Measurements from ENCODE around the gene ADORA1.

The ADORA1 gene

DNA sequence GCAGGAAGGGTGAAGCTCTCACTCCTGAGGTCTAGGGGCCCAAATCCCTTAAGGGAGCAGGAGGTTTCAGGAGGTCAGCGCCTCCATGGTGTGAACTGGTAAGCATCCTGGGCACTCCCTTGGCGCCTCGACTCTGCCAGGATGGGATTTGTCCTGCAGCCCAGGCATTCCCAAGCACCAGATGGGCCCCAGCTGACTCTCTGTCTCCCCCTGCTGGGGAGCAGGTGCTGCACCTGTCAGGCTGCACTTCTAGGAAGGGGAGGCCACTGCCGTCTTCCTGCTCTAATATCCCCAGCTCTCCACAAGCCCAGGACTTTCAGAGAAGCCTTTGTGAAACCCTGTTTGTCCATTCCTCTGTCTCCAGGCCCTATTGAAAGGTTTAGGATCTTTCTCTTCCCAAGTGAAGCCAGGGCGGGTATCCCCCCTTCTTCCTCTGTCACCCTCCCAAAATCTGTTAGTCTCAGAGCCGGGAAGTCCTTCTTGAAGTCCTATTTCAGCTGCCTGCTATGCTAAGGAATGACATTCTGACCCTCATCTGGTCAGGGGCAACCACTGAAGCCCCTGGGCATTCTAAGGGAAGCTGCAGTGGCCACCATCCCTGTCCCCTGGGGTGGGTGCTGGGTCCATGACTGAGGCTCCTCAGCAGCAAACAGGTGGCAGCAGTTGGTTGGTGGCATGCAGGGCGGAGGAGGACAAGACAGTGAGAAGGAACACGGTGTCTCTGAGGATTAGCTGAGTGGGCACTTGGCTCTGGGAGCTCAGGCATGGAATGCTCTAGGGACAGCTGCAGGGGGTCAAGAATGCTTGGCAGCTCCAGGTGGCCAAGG is 44.9 kb downstream of the ADORA1 start:
- peaks cover 5% of the 10 kb centered on the region; the same call in 1 of the 2 replicates for H3K4me1 ChIP-seq (ENCODE audit: insufficient read depth, low read length)
- no peak overlapping the region for H3K4me3 ChIP-seq (ENCODE audit: low read length)
- no peaks in the 10 kb centered on the region for H3K36me3 ChIP-seq (ENCODE audit: insufficient read depth, low read length)
- H3K9ac ChIP-seq (ENCODE audit: low read depth, low read length) = no peak overlapping the region
- no peak overlapping the region for H3K27ac ChIP-seq (ENCODE audit: low read depth, low read length)
- no peaks in the 10 kb centered on the region for H3K9me3 ChIP-seq (ENCODE audit: insufficient read depth, low read depth, low read length)
- no peaks in the 10 kb centered on the region for H3K27me3 ChIP-seq (ENCODE audit: insufficient read depth, low read length)
- WGBS = 72% methylated on average over 8 of the region's 8 CpGs

DNA sequence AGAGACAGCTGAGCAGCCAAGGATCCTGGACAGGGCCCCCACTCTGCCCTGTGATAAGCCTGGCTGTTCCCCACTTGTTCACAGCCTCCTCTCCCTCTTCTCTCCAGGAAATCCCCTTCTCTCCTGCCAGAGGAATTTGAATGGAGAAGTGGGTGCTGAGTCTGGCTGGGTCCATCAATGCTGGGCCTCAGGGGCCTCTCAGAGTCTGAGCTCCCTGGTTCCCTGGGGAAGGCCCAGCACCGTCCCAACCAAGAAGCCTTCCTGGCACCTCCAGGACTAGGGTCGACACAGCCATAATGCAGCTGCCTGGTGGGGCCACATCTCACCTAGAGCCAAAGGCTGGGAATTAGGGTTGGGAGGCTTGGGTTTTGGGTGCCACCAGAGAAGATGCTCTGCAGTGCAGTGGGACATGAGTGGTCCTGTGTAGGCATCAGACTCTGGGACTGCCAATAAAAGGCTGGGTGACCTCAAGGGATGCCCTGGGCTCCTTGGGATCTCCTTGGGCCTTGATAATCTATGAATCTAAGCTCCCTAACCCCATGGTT is 45.6 kb downstream of the ADORA1 start:
- Histone ChIP-seq H3K27ac (ENCODE audit: low read depth, low read length) (no peak overlapping the region), H3K27me3 (ENCODE audit: insufficient read depth, low read length) (no peaks in the 10 kb centered on the region), H3K4me1 (ENCODE audit: insufficient read depth, low read length) (peaks cover 12% of the 10 kb centered on the region; the same call in 1 of the 2 replicates), H3K4me3 (ENCODE audit: low read length) (no peak overlapping the region), H3K9me3 (ENCODE audit: insufficient read depth, low read depth, low read length) (no peaks in the 10 kb centered on the region), H3K9ac (ENCODE audit: low read depth, low read length) (no peak overlapping the region), H3K36me3 (ENCODE audit: insufficient read depth, low read length) (no peaks in the 10 kb centered on the region)
- WGBS = 88% methylated on average over 2 of the region's 2 CpGs

DNA sequence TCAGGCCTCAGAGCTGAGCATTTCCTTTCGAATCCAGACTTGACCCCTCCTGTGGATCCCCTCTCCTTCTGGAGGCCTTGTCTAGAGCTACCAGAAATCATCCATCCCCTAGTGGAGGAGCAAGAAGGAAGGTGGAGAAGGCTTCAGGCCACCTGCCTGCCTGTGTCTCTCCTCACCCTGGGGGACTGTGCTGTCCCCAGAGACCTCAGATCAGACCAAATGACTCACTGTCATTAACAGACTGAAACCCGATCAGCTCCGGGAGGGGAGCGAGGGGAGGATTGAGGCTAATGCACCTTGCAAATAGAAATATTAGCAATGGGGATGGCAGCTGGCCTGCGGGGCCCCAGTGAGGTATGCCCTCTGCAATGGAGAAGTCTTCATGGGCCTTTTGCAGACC is 46.0 kb downstream of the ADORA1 start:
- Histone ChIP-seq H3K9ac (ENCODE audit: low read depth, low read length) (no peak overlapping the region), H3K4me1 (ENCODE audit: insufficient read depth, low read length) (peaks cover 17% of the 10 kb centered on the region; the same call in 1 of the 2 replicates), H3K27me3 (ENCODE audit: insufficient read depth, low read length) (no peaks in the 10 kb centered on the region), H3K36me3 (ENCODE audit: insufficient read depth, low read length) (no peaks in the 10 kb centered on the region), H3K27ac (ENCODE audit: low read depth, low read length) (no peak overlapping the region), H3K4me3 (ENCODE audit: low read length) (no peak overlapping the region), H3K9me3 (ENCODE audit: insufficient read depth, low read depth, low read length) (no peaks in the 10 kb centered on the region)
- WGBS = 73% methylated on average over 5 of the region's 5 CpGs

DNA sequence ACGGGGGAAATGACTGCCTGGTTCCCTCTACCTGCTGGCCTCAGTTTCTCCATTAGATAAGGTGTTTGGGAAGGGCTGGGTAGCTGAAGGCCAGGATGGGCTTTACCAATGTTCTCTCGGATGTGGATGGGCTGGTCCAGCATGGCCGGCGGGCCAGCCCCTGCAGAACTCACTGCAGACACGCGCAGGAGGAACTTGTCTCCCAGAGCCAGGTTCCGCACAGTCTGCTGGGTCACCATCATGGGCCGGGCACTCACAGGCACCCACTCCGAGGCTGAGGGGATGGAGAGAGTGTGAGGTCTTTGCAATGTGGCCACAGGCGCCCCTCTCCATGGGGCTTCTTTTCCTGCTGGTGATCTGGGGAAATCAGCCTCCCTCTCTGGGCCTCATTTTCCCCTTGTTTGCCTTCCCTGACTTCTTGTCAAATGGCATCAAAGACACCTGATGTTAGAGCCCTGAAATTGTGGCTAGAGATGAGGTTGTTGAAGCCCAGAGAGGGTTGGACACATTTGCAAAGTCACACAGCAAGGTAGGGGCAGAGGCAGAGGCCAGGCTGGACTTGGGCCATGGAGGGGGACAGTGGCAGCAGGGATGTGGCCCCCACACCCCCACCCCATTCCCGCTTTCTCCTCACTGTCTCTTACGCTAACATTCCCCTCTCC is 46.9 kb downstream of the ADORA1 start:
- Histone ChIP-seq H3K27me3 (ENCODE audit: insufficient read depth, low read length) (no peaks in the 10 kb centered on the region), H3K4me3 (ENCODE audit: low read length) (no peak overlapping the region), H3K27ac (ENCODE audit: low read depth, low read length) (no peak overlapping the region), H3K9ac (ENCODE audit: low read depth, low read length) (no peak overlapping the region), H3K9me3 (ENCODE audit: insufficient read depth, low read depth, low read length) (no peaks in the 10 kb centered on the region), H3K4me1 (ENCODE audit: insufficient read depth, low read length) (peaks cover 23% of the 10 kb centered on the region; the same call in 1 of the 2 replicates), H3K36me3 (ENCODE audit: insufficient read depth, low read length) (no peaks in the 10 kb centered on the region)
- 92% methylated on average over 12 of the region's 12 CpGs for WGBS

DNA sequence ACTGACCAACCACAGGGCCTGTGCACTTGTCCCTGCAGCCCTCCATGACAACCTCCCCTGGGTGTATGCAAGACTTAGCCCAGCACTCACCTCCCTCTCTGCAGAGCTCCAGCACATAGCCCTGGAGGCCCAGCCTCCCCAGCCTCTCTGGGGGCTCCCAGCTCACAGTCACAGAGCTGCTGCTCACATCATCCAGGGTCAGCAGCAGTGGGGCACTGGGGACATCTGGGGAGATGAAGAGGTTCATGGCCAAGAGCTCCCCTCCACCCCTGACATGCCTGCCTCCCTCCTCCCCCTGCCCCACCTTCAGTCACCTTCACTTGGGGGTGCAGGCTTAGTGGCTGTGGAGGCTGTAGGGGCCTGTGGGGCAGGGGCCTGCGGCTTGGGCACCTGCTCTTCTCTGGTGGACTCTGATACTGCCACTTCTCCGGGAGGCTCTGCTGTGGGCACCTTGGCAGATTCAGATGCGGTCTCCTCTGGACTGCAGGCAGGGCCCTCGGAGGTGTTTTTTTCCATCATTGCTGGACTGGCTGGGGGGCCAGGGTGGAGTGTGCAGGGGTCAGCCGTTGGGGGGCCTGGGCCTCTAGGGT is 47.8 kb downstream of the ADORA1 start, which contains the start of gene MYBPH:
Gene MYBPH (minus strand): TSS at position 590 of the 590 bp plus-strand sequence. CDS start 71 bp downstream, at position 519.
- Histone ChIP-seq H3K9me3 (ENCODE audit: insufficient read depth, low read depth, low read length) (no peaks in the 10 kb centered on the region), H3K27ac (ENCODE audit: low read depth, low read length) (no peak within 1 kb of the TSS), H3K4me1 (ENCODE audit: insufficient read depth, low read length) (peaks cover 23% of the 10 kb centered on the region; the same call in 1 of the 2 replicates), H3K9ac (ENCODE audit: low read depth, low read length) (no peak within 1 kb of the TSS), H3K36me3 (ENCODE audit: insufficient read depth, low read length) (no peaks in the 10 kb centered on the region), H3K27me3 (ENCODE audit: insufficient read depth, low read length) (no peaks in the 10 kb centered on the region), H3K4me3 (ENCODE audit: low read length) (no peak within 1 kb of the TSS)
- 89% methylated on average over 5 of the region's 5 CpGs for WGBS

DNA sequence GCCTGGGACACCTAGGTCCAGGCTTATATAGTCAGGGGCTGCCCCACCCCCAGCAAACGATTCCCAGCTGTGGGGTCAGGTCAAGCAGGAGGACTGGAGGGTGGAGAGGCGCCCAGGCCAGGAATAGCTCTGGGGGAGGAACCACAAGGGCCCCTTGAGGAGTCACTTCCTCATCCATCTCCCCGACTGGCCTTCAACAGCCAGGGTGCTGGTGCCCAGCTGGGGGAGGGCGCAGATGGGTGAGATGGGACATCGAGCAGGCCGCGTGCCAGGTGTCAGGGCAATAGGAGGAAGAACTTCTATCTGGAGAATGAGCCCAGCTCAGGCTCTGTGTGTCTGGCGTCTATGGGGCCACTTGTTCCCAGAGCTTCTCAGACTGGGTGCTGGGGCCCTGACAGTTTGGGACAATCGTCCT is 48.3 kb downstream of the ADORA1 start:
- no peak overlapping the region for H3K27ac ChIP-seq (ENCODE audit: low read depth, low read length)
- H3K36me3 ChIP-seq (ENCODE audit: insufficient read depth, low read length) = no peaks in the 10 kb centered on the region
- H3K27me3 ChIP-seq (ENCODE audit: insufficient read depth, low read length) = no peaks in the 10 kb centered on the region
- 96% methylated on average over 9 of the region's 9 CpGs for WGBS
- H3K4me1 ChIP-seq (ENCODE audit: insufficient read depth, low read length) = peaks cover 23% of the 10 kb centered on the region; the same call in 1 of the 2 replicates
- no peak overlapping the region for H3K9ac ChIP-seq (ENCODE audit: low read depth, low read length)
- no peak overlapping the region for H3K4me3 ChIP-seq (ENCODE audit: low read length)
- no peaks in the 10 kb centered on the region for H3K9me3 ChIP-seq (ENCODE audit: insufficient read depth, low read depth, low read length)

DNA sequence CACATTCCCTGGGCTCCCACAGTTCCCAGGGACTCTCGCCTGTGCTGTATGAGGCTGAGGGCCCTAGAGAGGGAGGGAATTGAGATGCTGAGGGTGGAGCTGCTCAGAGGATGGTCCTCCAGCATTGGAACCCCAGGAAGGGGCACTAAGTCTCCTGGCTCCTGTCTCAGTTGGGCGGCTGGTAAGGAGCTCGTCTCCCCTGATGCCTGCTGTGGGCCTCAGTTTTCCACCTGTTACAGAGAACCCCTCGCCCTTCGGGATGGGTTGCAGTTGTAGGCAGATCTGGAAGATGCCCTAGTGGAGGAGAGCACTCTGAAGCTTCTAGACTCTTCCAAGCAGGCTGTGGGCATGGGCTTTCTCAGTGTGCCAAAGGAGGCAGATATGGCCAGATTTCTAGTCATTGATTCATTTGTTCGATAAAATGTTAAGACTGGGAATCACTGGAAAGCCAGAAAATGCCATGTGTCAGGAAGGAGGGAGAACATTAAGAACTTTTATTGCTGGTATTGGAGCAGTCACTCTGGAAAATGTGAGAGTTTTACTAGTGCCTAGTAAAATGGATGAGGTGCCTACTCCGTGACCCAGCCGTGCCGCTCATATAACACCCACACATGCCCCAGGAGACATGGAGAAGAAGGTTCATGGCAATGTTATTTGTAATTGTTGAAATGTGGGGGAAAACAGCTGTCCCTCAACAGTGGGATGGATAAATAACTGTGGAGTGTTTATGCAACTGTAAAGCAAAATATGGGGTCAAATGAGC is 48.9 kb downstream of the ADORA1 start:
- no peaks in the 10 kb centered on the region for H3K9me3 ChIP-seq (ENCODE audit: insufficient read depth, low read depth, low read length)
- 96% methylated on average over 9 of the region's 9 CpGs for WGBS
- no peak overlapping the region for H3K4me3 ChIP-seq (ENCODE audit: low read length)
- peaks cover 23% of the 10 kb centered on the region; the same call in 1 of the 2 replicates for H3K4me1 ChIP-seq (ENCODE audit: insufficient read depth, low read length)
- no peaks in the 10 kb centered on the region for H3K27me3 ChIP-seq (ENCODE audit: insufficient read depth, low read length)
- H3K27ac ChIP-seq (ENCODE audit: low read depth, low read length) = no peak overlapping the region
- no peaks in the 10 kb centered on the region for H3K36me3 ChIP-seq (ENCODE audit: insufficient read depth, low read length)
- H3K9ac ChIP-seq (ENCODE audit: low read depth, low read length) = no peak overlapping the region

DNA sequence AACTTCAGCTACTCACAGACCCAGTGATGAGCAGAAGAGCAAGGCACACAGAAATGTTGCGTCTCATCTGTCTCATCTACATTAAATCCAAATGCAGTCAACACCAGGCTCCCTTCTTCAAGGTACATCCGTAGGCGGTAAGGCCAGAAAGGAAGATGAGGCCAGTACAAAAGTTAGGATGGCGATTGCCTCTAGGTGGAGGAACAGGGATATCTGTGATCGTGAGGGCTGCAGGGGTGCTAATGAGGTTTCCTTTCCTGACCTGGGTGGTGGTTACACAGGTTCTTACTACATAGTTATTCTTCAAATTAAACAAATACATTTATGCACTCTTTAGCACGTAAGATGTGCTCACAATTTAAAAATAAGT is 49.5 kb downstream of the ADORA1 start:
- Histone ChIP-seq H3K9me3 (ENCODE audit: insufficient read depth, low read depth, low read length) (no peaks in the 10 kb centered on the region), H3K9ac (ENCODE audit: low read depth, low read length) (no peak overlapping the region)

DNA sequence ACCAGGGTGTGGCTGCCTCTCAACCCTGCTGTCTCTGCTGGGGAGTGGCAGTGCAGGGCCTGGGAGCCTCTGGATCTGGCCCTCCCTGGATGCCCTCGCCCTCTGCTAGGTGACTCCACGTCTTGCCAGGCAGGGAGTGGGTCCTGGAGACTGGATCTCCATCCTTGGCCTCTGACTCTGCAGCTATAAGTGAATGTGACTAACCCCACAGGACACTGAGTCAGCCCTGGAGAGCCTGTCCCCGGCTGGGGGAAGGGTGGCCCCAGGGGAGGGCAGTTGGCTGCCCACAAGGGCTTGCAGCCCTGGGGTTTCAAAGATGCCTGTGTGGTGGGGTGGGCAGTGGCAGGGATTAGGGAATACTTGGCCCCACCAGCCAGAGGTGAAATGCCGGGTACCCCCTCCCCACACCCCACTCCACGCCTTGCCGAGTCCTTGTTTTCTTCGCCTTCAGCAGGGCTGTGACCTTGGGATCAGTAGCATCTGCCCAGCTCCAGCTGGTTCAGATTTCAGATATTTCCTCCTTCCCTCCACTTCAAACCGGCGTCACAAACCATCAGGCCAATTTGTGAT is 50.0 kb downstream of the ADORA1 start:
- Histone ChIP-seq H3K9ac (ENCODE audit: low read depth, low read length) (no peak overlapping the region), H3K4me3 (ENCODE audit: low read length) (no peak overlapping the region), H3K27me3 (ENCODE audit: insufficient read depth, low read length) (no peaks in the 10 kb centered on the region)

More for the DNA sequence above, 49.5 kb downstream of the ADORA1 start:
- no peak overlapping the region for H3K27ac ChIP-seq (ENCODE audit: low read depth, low read length)
- 77% methylated on average over 6 of the region's 6 CpGs for WGBS
- H3K27me3 ChIP-seq (ENCODE audit: insufficient read depth, low read length) = no peaks in the 10 kb centered on the region
- no peak overlapping the region for H3K4me3 ChIP-seq (ENCODE audit: low read length)
- H3K36me3 ChIP-seq (ENCODE audit: insufficient read depth, low read length) = no peaks in the 10 kb centered on the region
- peaks cover 23% of the 10 kb centered on the region; the same call in 1 of the 2 replicates for H3K4me1 ChIP-seq (ENCODE audit: insufficient read depth, low read length)

DNA sequence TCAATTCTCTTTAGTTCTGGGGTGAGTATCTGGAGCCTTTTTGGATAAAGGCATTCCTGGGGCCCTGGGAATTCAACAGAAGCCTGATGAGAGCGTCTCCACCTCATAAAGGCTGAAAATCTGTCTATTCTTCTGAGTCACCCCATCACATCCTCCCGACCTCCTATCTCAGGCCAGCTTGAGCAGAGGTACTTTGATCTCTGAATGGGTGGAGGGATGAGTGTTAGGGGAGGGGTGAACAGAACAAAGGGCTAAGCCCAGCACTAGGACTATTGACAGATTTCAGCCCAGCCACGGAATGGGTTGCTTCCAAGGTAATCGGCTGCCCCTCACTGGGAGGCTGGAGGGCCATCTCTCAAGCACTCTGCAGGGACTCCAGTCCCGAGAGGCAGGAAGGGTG is 50.6 kb downstream of the ADORA1 start:
- Histone ChIP-seq H3K9ac (ENCODE audit: low read depth, low read length) (no peak overlapping the region), H3K4me1 (ENCODE audit: insufficient read depth, low read length) (peaks cover 23% of the 10 kb centered on the region; the same call in 1 of the 2 replicates)
- WGBS = 13% methylated on average over 5 of the region's 5 CpGs

More for the DNA sequence above, 50.0 kb downstream of the ADORA1 start:
- Histone ChIP-seq H3K27ac (ENCODE audit: low read depth, low read length) (peak overlapping the region; percentile 19; the same call in 1 of the 2 replicates), H3K4me1 (ENCODE audit: insufficient read depth, low read length) (peaks cover 23% of the 10 kb centered on the region; the same call in 1 of the 2 replicates), H3K36me3 (ENCODE audit: insufficient read depth, low read length) (no peaks in the 10 kb centered on the region), H3K9me3 (ENCODE audit: insufficient read depth, low read depth, low read length) (no peaks in the 10 kb centered on the region)
- 50% methylated on average over 9 of the region's 9 CpGs for WGBS

More for the DNA sequence above, 50.6 kb downstream of the ADORA1 start:
- H3K36me3 ChIP-seq (ENCODE audit: insufficient read depth, low read length) = no peaks in the 10 kb centered on the region
- H3K9me3 ChIP-seq (ENCODE audit: insufficient read depth, low read depth, low read length) = no peaks in the 10 kb centered on the region
- no peaks in the 10 kb centered on the region for H3K27me3 ChIP-seq (ENCODE audit: insufficient read depth, low read length)
- H3K4me3 ChIP-seq (ENCODE audit: low read length) = no peak overlapping the region
- H3K27ac ChIP-seq (ENCODE audit: low read depth, low read length) = peak overlapping the region; percentile 32; the same call in 1 of the 2 replicates

Data from HUES64 (cell line).